Activated CD4-positive, alpha-beta T cell treated with anti-CD3 and anti-CD28 coated beads, Interleukin-2, amount 50 U/mL, for 16 hours (primary cell): ENCODE measurements around the gene TCEAL4.
A peak's percentile ranks its signal among the peaks of the same experiment; 100 is the strongest.
"Not testable (repeated sequence)": the region's sequence is repeated elsewhere in the genome, so short reads cannot be mapped to it uniquely, and the experiment has no call there.

Source experiments
- DNase-seq: peaks from one replicate; pipeline ENCODE4 v3.0.0-alpha.2; 2020

TCEAL4 gene

GRCh38 chrX:103595202-103595601 is 9.9 kb downstream of the TCEAL4 start:
- DNase-seq = not testable (repeated sequence)

- no peak for DNase-seq
Observed at GRCh38 chrX:103607364-103608305, 22.3 kb downstream of the TCEAL4 start, which contains the start of gene TCEAL3. TSS of gene TCEAL3 (plus strand) at chrX:103607963. CDS start at chrX:103609065, 1,102 bp downstream.

GRCh38 chrX:103608306-103608963 is 23.1 kb downstream of the TCEAL4 start:
- DNase-seq = no peak

DNA sequence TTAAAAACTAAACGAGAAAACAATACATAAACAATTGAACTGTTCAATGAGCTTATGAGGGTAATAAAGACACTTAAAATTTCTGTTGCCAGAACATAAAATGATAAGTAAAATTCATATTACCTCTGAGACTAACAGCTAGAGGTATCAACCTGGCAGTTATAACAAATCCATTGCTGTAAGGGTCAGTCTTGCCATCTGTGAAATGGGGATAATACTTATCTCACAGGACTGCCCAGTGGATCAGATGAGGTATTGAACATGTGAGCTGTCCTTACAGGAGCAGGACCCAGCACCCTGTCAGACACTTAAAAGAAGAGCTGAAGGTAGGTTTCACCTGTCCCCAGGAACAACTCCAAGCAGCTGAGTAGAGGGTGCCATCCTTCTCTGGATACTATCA is 25.0 kb downstream of the TCEAL4 start:
- no peak for DNase-seq

- no peak for DNase-seq
Observed at GRCh38 chrX:103613362-103613890, 28.1 kb downstream of the TCEAL4 start.

- DNase-seq = no peak
Observed at GRCh38 chrX:103614999-103615398, 29.7 kb downstream of the TCEAL4 start.

- no peak for DNase-seq
Observed at GRCh38 chrX:103615781-103616371, 30.6 kb downstream of the TCEAL4 start.

- DNase-seq = no peak
Observed at GRCh38 chrX:103616676-103617186, 31.4 kb downstream of the TCEAL4 start.

GRCh38 chrX:103624111-103624510 is 38.8 kb downstream of the TCEAL4 start:
- DNase-seq = no peak

DNA sequence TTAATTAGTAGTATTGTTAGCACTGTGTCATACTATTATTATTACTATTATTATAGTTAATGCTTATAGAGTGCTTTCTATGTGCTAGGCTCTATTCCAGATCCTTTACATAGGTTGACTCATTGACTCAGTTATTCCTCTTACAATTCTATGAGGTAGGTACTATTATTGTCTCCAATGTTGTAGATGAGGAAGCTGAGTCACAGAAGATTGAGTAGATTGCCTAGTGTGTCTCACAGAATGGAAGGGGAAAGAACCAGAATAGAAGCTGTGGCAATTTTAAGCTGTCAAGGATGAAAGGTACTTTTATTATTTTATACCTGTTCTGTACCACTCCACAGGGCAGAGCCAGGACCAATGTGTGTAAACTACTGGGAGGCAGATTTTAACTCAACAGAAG is 41.5 kb downstream of the TCEAL4 start:
- DNase-seq = no peak

DNA sequence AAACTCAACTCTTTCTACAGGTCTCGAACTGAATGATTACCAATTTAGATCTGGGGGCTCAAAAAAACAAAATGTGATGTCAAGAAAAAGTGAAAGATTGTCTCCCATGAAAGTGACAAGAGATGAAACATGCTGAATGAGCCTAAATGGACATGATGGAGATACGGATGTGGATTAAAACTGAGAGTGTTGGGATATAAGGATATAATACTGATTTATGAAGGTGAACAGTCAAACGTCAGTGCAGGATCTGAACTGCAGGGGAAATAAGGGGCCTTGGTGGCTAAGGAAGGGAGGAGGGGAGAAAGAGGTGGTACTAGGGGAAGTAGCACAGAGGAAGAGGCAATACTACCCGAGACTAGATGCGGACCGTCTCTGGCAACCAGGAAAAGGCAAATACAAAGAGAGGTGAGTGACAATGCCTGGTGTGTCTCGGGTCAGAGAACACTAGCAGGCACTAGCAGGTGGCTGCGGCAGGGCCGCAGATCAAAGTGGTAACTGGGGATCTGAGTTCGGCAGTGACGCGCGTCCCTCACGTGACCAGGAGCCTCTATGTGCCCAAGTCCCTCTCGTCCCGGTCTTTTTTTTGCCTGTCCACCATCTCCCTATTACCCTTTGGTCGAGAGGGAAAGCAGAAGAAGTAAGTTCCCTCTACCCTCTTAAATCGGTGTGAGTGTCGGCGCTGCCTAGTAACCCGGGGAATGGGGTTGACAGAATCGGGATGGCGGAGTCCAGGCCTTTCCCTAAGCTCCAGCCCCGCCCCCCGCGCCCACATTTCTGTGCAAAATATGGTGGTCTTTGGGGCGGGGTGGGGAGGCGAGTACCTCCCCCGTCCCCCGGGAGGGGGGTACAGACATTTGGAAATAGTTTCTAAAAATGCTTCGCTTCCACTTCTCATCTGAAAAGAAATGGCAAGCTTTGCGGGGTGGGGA is 43.3 kb downstream of the TCEAL4 start, which contains the start of gene TCEAL1:
Gene TCEAL1, plus strand, starts transcription at position 590 of the 932 bp plus-strand sequence. CDS start 942 bp downstream, outside the sequence.
- DNase-seq = peak; percentile 37

- no peak for DNase-seq
Observed at GRCh38 chrX:103629318-103630170, 44.2 kb downstream of the TCEAL4 start.

GRCh38 chrX:103630171-103630511 is 44.8 kb downstream of the TCEAL4 start:
- DNase-seq = no peak

GRCh38 chrX:103631145-103631544 is 45.8 kb downstream of the TCEAL4 start:
- DNase-seq = no peak

DNA sequence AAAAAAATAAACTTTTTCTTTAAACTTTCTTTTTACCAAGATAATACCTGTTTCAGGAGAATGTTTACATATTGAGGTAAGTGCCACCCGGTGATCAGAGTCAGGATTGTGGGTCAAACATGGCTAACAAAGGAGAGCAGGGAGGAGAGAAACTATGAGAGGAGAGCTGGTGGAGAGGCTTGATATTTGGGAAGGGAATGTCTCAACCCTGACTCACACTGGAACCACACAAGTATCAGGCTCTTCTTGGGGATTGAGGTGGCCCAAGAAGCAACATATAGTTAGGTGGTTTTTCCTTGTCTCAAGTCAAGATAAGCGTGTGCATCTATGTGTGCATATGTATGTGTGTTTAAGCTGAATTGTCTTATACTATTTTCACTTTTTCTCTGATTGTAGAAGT is 50.1 kb downstream of the TCEAL4 start:
- no peak for DNase-seq
